ENCODE data around the gene GPR89A. TPM values are rescaled to one million over a fixed set of nuclear protein-coding genes. Genes with fewer than 3 reads are reported as not detected.

GPR89A gene
- total and polyA plus RNA-seq, 2 of the 8 experiments (the other 6 are each of a cell fraction or from before 2014, with no cell fraction given), result 26.8 to 46.6 TPM

GRCh38 chr1:145702052-145702451 is 94.3 kb downstream of the GPR89A start:
- Histone ChIP-seq H3K79me2 (ENCODE audit: control insufficient read depth in 1 of 2, insufficient read depth in 2 of 2, low read length in 2 of 2) (no peaks in the 10 kb centered on the region), H2AK5ac (ENCODE audit: low read depth, low read length) (no peak overlapping the region), H4K20me1 (replicated peaks in 1 of 2; ENCODE audit: control insufficient read depth in 1 of 2, insufficient read depth in 2 of 2, low read length in 2 of 2) (no peaks in the 10 kb centered on the region), H3K27ac (ENCODE audit: low read depth, low read length) (no peak overlapping the region), H4K8ac (ENCODE audit: extremely low read depth, insufficient read depth, low read length) (no peak overlapping the region), H2BK5ac (ENCODE audit: low read depth, low read length) (no peak overlapping the region), H3K36me3 (ENCODE audit: control insufficient read depth in 2 of 4, insufficient read depth in 4 of 4, low read length in 3 of 4) (no peaks in the 10 kb centered on the region), H3K4me2 (ENCODE audit: insufficient read depth in 1 of 2, low read depth in 2 of 2, low read length in 2 of 2) (no peak overlapping the region), H3K4ac (replicated peaks; ENCODE audit: insufficient read length, low read depth, low read length) (no peak overlapping the region), H3K23me2 (ENCODE audit: low read depth, low read length) (no peaks in the 10 kb centered on the region), H3K9ac (replicated peaks in 1 of 4; ENCODE audit: extremely low read depth in 1 of 4, low read depth in 3 of 4, low read length in 3 of 4) (no peak overlapping the region), H3K23ac (ENCODE audit: insufficient read length) (no peak overlapping the region), H3K79me1 (ENCODE audit: low read depth, low read length) (no peaks in the 10 kb centered on the region), H2BK120ac (replicated peaks; ENCODE audit: low read depth, low read length) (no peak overlapping the region), H3K4me1 (replicated peaks in 1 of 4; ENCODE audit: control insufficient read depth in 3 of 4, insufficient read depth in 4 of 4, low read length in 3 of 4) (no peaks in the 10 kb centered on the region; a peak in 1 of 7 replicates), H3K27me3 (replicated peaks in 1 of 4; ENCODE audit: control insufficient read depth in 3 of 4, extremely low read depth in 1 of 4, insufficient read depth in 3 of 4, low read length in 3 of 4) (peaks cover 0 to 2% (median 0%) of the 10 kb centered on the region in 4 experiments; a peak in 1 of 7 replicates), H2BK20ac (ENCODE audit: low read length) (no peak overlapping the region), H3K4me3 (ENCODE audit: extremely low read depth in 1 of 4, insufficient read depth in 2 of 4, low read depth in 3 of 4, low read length in 4 of 4) (no peak overlapping the region), H3K18ac (ENCODE audit: extremely low read depth, low read length) (no peak overlapping the region), H2BK15ac (ENCODE audit: low read length) (no peak overlapping the region), H2AFZ (ENCODE audit: low read length) (no peak overlapping the region), H2BK12ac (ENCODE audit: low read depth, low read length) (no peak overlapping the region), H4K91ac (replicated peaks; ENCODE audit: insufficient read length, low read length) (no peak overlapping the region), H4K5ac (ENCODE audit: insufficient read length, low read depth, low read length) (no peak overlapping the region), H3K14ac (ENCODE audit: insufficient read length) (no peak overlapping the region), H3K56ac (replicated peaks; ENCODE audit: insufficient read length, low read depth, low read length) (no peak overlapping the region), H3K9me3 (ENCODE audit: insufficient read depth in 2 of 2, low read depth in 1 of 2, low read length in 1 of 2) (no peaks in the 10 kb centered on the region)
- CTCF ChIA-PET (ENCODE audit: partially characterized antibody), result no interaction called here
- TF ChIP-seq TBP (IDR thresholded peaks at IDR 0.05; ENCODE audit: low read depth, low read length), result no peak
- TF ChIP-seq ASH2L (IDR thresholded peaks at IDR 0.05; ENCODE audit: low read length), result no peak
- DNase-seq (ENCODE audit: low read depth in 1 of 2, low spot score in 2 of 2), result no peak
- FAIRE-seq, result no peak
- POLR2A ChIA-PET (ENCODE audit: partially characterized antibody), result interaction anchor here (1.6 kb wide), 1 partner anchor 13 kb away, joined by 4 read pairs; no protein-coding TSS in a partner anchor
- 86% methylated on average over 2 of the region's 2 CpGs; no CpG with 5 or more reads in 1 of the 2 experiments for WGBS, 2 experiments (ENCODE audit: extremely low coverage in 1 of 2, insufficient coverage in 1 of 2, insufficient read length in 1 of 2, insufficient replicate concordance in 2 of 2, low coverage in 1 of 2, low lambda C conversion rate in 2 of 2, missing lambda C conversion rate in 1 of 2)

Measured in H1 (cell line).